Activated naive CD4-positive, alpha-beta T cell treated with anti-CD3 and anti-CD28 coated beads, Interleukin-2, amount 10 ng/mL, durations not matched to agents 7 days and 5 days (primary cell): ENCODE results near the gene NHSL2.
A peak's percentile ranks its signal among the peaks of the same experiment; 100 is the strongest.

Source experiments
- CTCF ChIA-PET: fragments of 350-600 bp; sonication (Branson Sonifier 250); formaldehyde crosslinking; loops from one replicate; lab custom pipeline; 2021; ENCODE audit warnings: antibody characterized with exemption; lab: Charles Lee
- DNase-seq: peaks from one replicate; pipeline ENCODE4 v3.0.0-alpha.2; 2020
- H3K27ac Mint-ChIP-seq: one replicate; pipeline ENCODE4 v1.8.0; 2021; ENCODE audit warnings: mild to moderate bottlenecking, moderate library complexity, mixed read lengths
- H3K27me3 Mint-ChIP-seq: one replicate; pipeline ENCODE4 v1.8.0; 2021; ENCODE audit warnings: mild to moderate bottlenecking, mixed read lengths
- H3K36me3 Mint-ChIP-seq: one replicate; pipeline ENCODE4 v1.8.0; 2021; ENCODE audit warnings: mixed read lengths
- H3K4me1 Mint-ChIP-seq: one replicate; pipeline ENCODE4 v1.8.0; 2021; ENCODE audit warnings: mixed read lengths
- H3K4me3 Mint-ChIP-seq: one replicate; pipeline ENCODE4 v1.8.0; 2021; ENCODE audit warnings: mild to moderate bottlenecking, moderate library complexity, mixed read lengths
- H3K9me3 Mint-ChIP-seq: one replicate; pipeline ENCODE4 v1.8.0; 2021; ENCODE audit warnings: mixed read lengths

The NHSL2 gene

GRCh38 chrX:72083291-72083690, 172.6 kb downstream of the NHSL2 start:
- no peaks in the 10 kb centered on the region for H3K36me3 Mint-ChIP-seq
- no peak overlapping the region for H3K27ac Mint-ChIP-seq
- no peak overlapping the region for H3K4me3 Mint-ChIP-seq
- H3K9me3 Mint-ChIP-seq: no peaks in the 10 kb centered on the region
- CTCF ChIA-PET: no interaction called here
- H3K27me3 Mint-ChIP-seq: peaks cover 61% of the 10 kb centered on the region
- DNase-seq: no peak
- H3K4me1 Mint-ChIP-seq: peaks cover 4% of the 10 kb centered on the region

GRCh38 chrX:72084114-72084513, 173.5 kb downstream of the NHSL2 start:
- CTCF ChIA-PET: no interaction called here
- Mint-ChIP-seq H3K4me1 (no peaks in the 10 kb centered on the region), H3K4me3 (no peak overlapping the region), H3K27ac (no peak overlapping the region), H3K27me3 (peaks cover 58% of the 10 kb centered on the region), H3K36me3 (no peaks in the 10 kb centered on the region), H3K9me3 (no peaks in the 10 kb centered on the region)
- no peak for DNase-seq

- H3K9me3 Mint-ChIP-seq: no peaks in the 10 kb centered on the region
- peaks cover 53% of the 10 kb centered on the region for H3K27me3 Mint-ChIP-seq
- no peaks in the 10 kb centered on the region for H3K36me3 Mint-ChIP-seq
- H3K27ac Mint-ChIP-seq: no peak overlapping the region
- CTCF ChIA-PET: no interaction called here
- no peak overlapping the region for H3K4me3 Mint-ChIP-seq
- DNase-seq: no peak
- no peaks in the 10 kb centered on the region for H3K4me1 Mint-ChIP-seq
Observed at GRCh38 chrX:72086995-72087394, 176.3 kb downstream of the NHSL2 start.

GRCh38 chrX:72088761-72089160, 178.1 kb downstream of the NHSL2 start:
- DNase-seq: no peak
- H3K27ac Mint-ChIP-seq: no peak overlapping the region
- H3K36me3 Mint-ChIP-seq: no peaks in the 10 kb centered on the region
- CTCF ChIA-PET: no interaction called here
- peaks cover 63% of the 10 kb centered on the region for H3K27me3 Mint-ChIP-seq
- H3K4me1 Mint-ChIP-seq: no peaks in the 10 kb centered on the region
- H3K4me3 Mint-ChIP-seq: no peak overlapping the region
- no peaks in the 10 kb centered on the region for H3K9me3 Mint-ChIP-seq

GRCh38 chrX:72089254-72089653, 178.6 kb downstream of the NHSL2 start:
- H3K27me3 Mint-ChIP-seq: peaks cover 58% of the 10 kb centered on the region
- H3K36me3 Mint-ChIP-seq: no peaks in the 10 kb centered on the region
- H3K9me3 Mint-ChIP-seq: no peaks in the 10 kb centered on the region
- H3K4me1 Mint-ChIP-seq: no peaks in the 10 kb centered on the region
- no peak overlapping the region for H3K4me3 Mint-ChIP-seq
- CTCF ChIA-PET: no interaction called here
- DNase-seq: no peak
- no peak overlapping the region for H3K27ac Mint-ChIP-seq

- H3K36me3 Mint-ChIP-seq: no peaks in the 10 kb centered on the region
- peaks cover 3% of the 10 kb centered on the region for H3K4me1 Mint-ChIP-seq
- no peak overlapping the region for H3K4me3 Mint-ChIP-seq
- H3K9me3 Mint-ChIP-seq: no peaks in the 10 kb centered on the region
- H3K27ac Mint-ChIP-seq: no peak overlapping the region
- H3K27me3 Mint-ChIP-seq: peaks cover 62% of the 10 kb centered on the region
- DNase-seq: peak; percentile 51
- CTCF ChIA-PET: no interaction called here
Observed at GRCh38 chrX:72094894-72095293, 184.2 kb downstream of the NHSL2 start.

- H3K4me1 Mint-ChIP-seq: peaks cover 8% of the 10 kb centered on the region
- peaks cover 64% of the 10 kb centered on the region for H3K27me3 Mint-ChIP-seq
- CTCF ChIA-PET: no interaction called here
- DNase-seq: no peak
- H3K27ac Mint-ChIP-seq: no peak overlapping the region
- H3K4me3 Mint-ChIP-seq: no peak overlapping the region
- no peaks in the 10 kb centered on the region for H3K36me3 Mint-ChIP-seq
- no peaks in the 10 kb centered on the region for H3K9me3 Mint-ChIP-seq
Observed at GRCh38 chrX:72095370-72095769, 184.7 kb downstream of the NHSL2 start.

GRCh38 chrX:72097098-72097497, 186.5 kb downstream of the NHSL2 start:
- no peaks in the 10 kb centered on the region for H3K36me3 Mint-ChIP-seq
- no peak overlapping the region for H3K27ac Mint-ChIP-seq
- H3K4me1 Mint-ChIP-seq: peaks cover 25% of the 10 kb centered on the region
- peaks cover 72% of the 10 kb centered on the region for H3K27me3 Mint-ChIP-seq
- no peaks in the 10 kb centered on the region for H3K9me3 Mint-ChIP-seq
- no peak overlapping the region for H3K4me3 Mint-ChIP-seq
- no peak for DNase-seq
- CTCF ChIA-PET: no interaction called here

- Mint-ChIP-seq H3K27ac (no peak overlapping the region), H3K36me3 (no peaks in the 10 kb centered on the region), H3K4me3 (no peak overlapping the region), H3K4me1 (peaks cover 37% of the 10 kb centered on the region), H3K9me3 (no peaks in the 10 kb centered on the region), H3K27me3 (peaks cover 81% of the 10 kb centered on the region)
- CTCF ChIA-PET: no interaction called here
- DNase-seq: no peak
Observed at GRCh38 chrX:72100051-72100755, 189.6 kb downstream of the NHSL2 start.

- H3K4me1 Mint-ChIP-seq: peaks cover 43% of the 10 kb centered on the region
- peaks cover 79% of the 10 kb centered on the region for H3K27me3 Mint-ChIP-seq
- H3K27ac Mint-ChIP-seq: peak overlapping the region; percentile 81
- no peaks in the 10 kb centered on the region for H3K36me3 Mint-ChIP-seq
- peak; percentile 82 for DNase-seq
- H3K9me3 Mint-ChIP-seq: no peaks in the 10 kb centered on the region
- CTCF ChIA-PET: no interaction called here
- H3K4me3 Mint-ChIP-seq: peak overlapping the region; percentile 21
Observed at GRCh38 chrX:72100824-72101351, 190.2 kb downstream of the NHSL2 start.

GRCh38 chrX:72101597-72102037, 191.0 kb downstream of the NHSL2 start:
- Mint-ChIP-seq H3K4me1 (peaks cover 47% of the 10 kb centered on the region), H3K4me3 (no peak overlapping the region), H3K27ac (peak overlapping the region; percentile 49), H3K9me3 (no peaks in the 10 kb centered on the region), H3K27me3 (peaks cover 75% of the 10 kb centered on the region), H3K36me3 (no peaks in the 10 kb centered on the region)
- DNase-seq: no peak
- CTCF ChIA-PET: no interaction called here

- Mint-ChIP-seq H3K27me3 (peaks cover 70% of the 10 kb centered on the region), H3K4me1 (peaks cover 47% of the 10 kb centered on the region), H3K9me3 (no peaks in the 10 kb centered on the region), H3K27ac (no peak overlapping the region), H3K36me3 (no peaks in the 10 kb centered on the region), H3K4me3 (peak overlapping the region; percentile 5)
- no peak for DNase-seq
- CTCF ChIA-PET: interaction anchor here (1.7 kb wide), 1 partner anchor 80 kb away, joined by 5 read pairs; no protein-coding TSS in a partner anchor
Observed at GRCh38 chrX:72102126-72102525, 191.5 kb downstream of the NHSL2 start.

- Mint-ChIP-seq H3K27ac (no peak overlapping the region), H3K27me3 (peaks cover 69% of the 10 kb centered on the region), H3K4me3 (no peak overlapping the region), H3K9me3 (no peaks in the 10 kb centered on the region), H3K36me3 (no peaks in the 10 kb centered on the region), H3K4me1 (peaks cover 48% of the 10 kb centered on the region)
- CTCF ChIA-PET: interaction anchor here (1.7 kb wide), 1 partner anchor 80 kb away, joined by 5 read pairs; no protein-coding TSS in a partner anchor
- no peak for DNase-seq
Observed at GRCh38 chrX:72102760-72103159, 192.1 kb downstream of the NHSL2 start.

- H3K4me1 Mint-ChIP-seq: peaks cover 39% of the 10 kb centered on the region
- H3K27me3 Mint-ChIP-seq: peaks cover 79% of the 10 kb centered on the region
- DNase-seq: peak; percentile 67
- CTCF ChIA-PET: interaction anchor here (1.0 kb wide), 1 partner anchor 22 kb away, joined by 4 read pairs; no protein-coding TSS in a partner anchor
- no peak overlapping the region for H3K27ac Mint-ChIP-seq
- H3K36me3 Mint-ChIP-seq: no peaks in the 10 kb centered on the region
- no peak overlapping the region for H3K4me3 Mint-ChIP-seq
- H3K9me3 Mint-ChIP-seq: no peaks in the 10 kb centered on the region
Observed at GRCh38 chrX:72105436-72105835, 194.8 kb downstream of the NHSL2 start.

GRCh38 chrX:72107320-72107719, 196.7 kb downstream of the NHSL2 start:
- CTCF ChIA-PET: no interaction called here
- Mint-ChIP-seq H3K36me3 (no peaks in the 10 kb centered on the region), H3K4me3 (no peak overlapping the region), H3K4me1 (peaks cover 21% of the 10 kb centered on the region), H3K9me3 (no peaks in the 10 kb centered on the region), H3K27me3 (peaks cover 71% of the 10 kb centered on the region), H3K27ac (no peak overlapping the region)
- DNase-seq: no peak
